HG03457 (cell line): ENCODE data around the gene NTN1.
"Not testable (repeated sequence)": the region's sequence is repeated elsewhere in the genome, so short reads cannot be mapped to it uniquely, and the experiment has no call there.

Experiments used
- ATAC-seq: cut with Tn5 transposase; IDR thresholded peaks from one replicate; pipeline ENCODE4 v1.9.1; 2021; ENCODE audit warnings: moderate number of reproducible peaks; ENCODE audit not compliant: unreplicated experiment

NTN1 gene

GRCh38 chr17:9241371-9241712, 220.0 kb downstream of the NTN1 start:
- no peak for ATAC-seq

GRCh38 chr17:9241774-9242496, 220.6 kb downstream of the NTN1 start:
- no peak for ATAC-seq

GRCh38 chr17:9242497-9242881, 221.2 kb downstream of the NTN1 start:
- no peak for ATAC-seq

- ATAC-seq: no peak
Observed at GRCh38 chr17:9242983-9243382, 221.7 kb downstream of the NTN1 start.

- no peak for ATAC-seq
Observed at GRCh38 chr17:9244066-9245052, 223.0 kb downstream of the NTN1 start.

- ATAC-seq: no peak
Observed at GRCh38 chr17:9247401-9247938, 226.2 kb downstream of the NTN1 start.

- no peak for ATAC-seq
Observed at GRCh38 chr17:9249245-9249953, 228.1 kb downstream of the NTN1 start.

GRCh38 chr17:9251273-9251672, 230.0 kb downstream of the NTN1 start:
- ATAC-seq: no peak

GRCh38 chr17:9253308-9253707, 232.0 kb downstream of the NTN1 start:
- no peak for ATAC-seq

GRCh38 chr17:9254841-9255240, 233.5 kb downstream of the NTN1 start:
- ATAC-seq: no peak

- no peak for ATAC-seq
Observed at GRCh38 chr17:9255833-9256232, 234.5 kb downstream of the NTN1 start.

GRCh38 chr17:9256361-9256750, 235.0 kb downstream of the NTN1 start:
- ATAC-seq: no peak

- no peak for ATAC-seq
Observed at GRCh38 chr17:9256751-9257629, 235.7 kb downstream of the NTN1 start.

GRCh38 chr17:9257630-9257965, 236.3 kb downstream of the NTN1 start:
- ATAC-seq: not testable (repeated sequence)

GRCh38 chr17:9258115-9259015, 237.1 kb downstream of the NTN1 start:
- ATAC-seq: no peak

- no peak for ATAC-seq
Observed at GRCh38 chr17:9259419-9259818, 238.1 kb downstream of the NTN1 start.

- ATAC-seq: no peak
Observed at GRCh38 chr17:9261081-9262012, 240.0 kb downstream of the NTN1 start.

GRCh38 chr17:9266031-9266680, 244.8 kb downstream of the NTN1 start:
- ATAC-seq: no peak
